Ovary (tissue), 9 donors: ENCODE data around the gene BLOC1S1. TPM values are rescaled to one million over a fixed set of nuclear protein-coding genes. Genes with fewer than 3 reads are reported as not detected.

Experiments
- DNase-seq, 5 donors: peaks; one replicate each; pipeline ENCODE4 v3.0.0-alpha.2; 2019 to 2020
- H3K27ac ChIP-seq, 2 donors: fragments of 200-600 bp; one replicate each; pipeline versions ENCODE4 v1.5.1 to v1.8.0; 2019 to 2022
- H3K27me3 ChIP-seq: fragments of 200-600 bp; one replicate; pipeline ENCODE4 v1.8.0; 2022
- H3K36me3 ChIP-seq: fragments of 200-600 bp; sonication (generic); one replicate; pipeline ENCODE4 v1.5.1; 2019
- H3K4me1 ChIP-seq: one replicate; pipeline ENCODE4 v1.8.1; 2013; ENCODE audit warnings: mild to moderate bottlenecking, moderate library complexity; ENCODE audit not compliant: insufficient read depth
- H3K4me3 ChIP-seq: fragments of 200-600 bp; sonication (generic); one replicate; pipeline ENCODE4 v1.5.1; 2017
- H3K9me3 ChIP-seq, 2 donors: fragments of 200-600 bp in 1 of 2; sonication (generic) in 1 of 2; one replicate each; pipeline versions ENCODE4 v1.5.1 to v1.8.1; 2013 to 2019; ENCODE audit warnings: mild to moderate bottlenecking in 1 of 2, moderate library complexity in 1 of 2
- CTCF ChIP-seq, 3 donors: fragments of 450-650 bp in 2 of 3; fragments of 200-600 bp in 1 of 3; IDR thresholded peaks; one replicate each; pipeline versions ENCODE4 v1.5.1 to v1.8.0; 2016 to 2022; ENCODE audit warnings: antibody characterized with exemption in 3 of 3, mild to moderate bottlenecking in 1 of 3
- EP300 ChIP-seq: sonication (generic); formaldehyde crosslinking; IDR thresholded peaks from one replicate; pipeline ENCODE4 v1.6.1; 2017; ENCODE audit warnings: antibody characterized with exemption
- POLR2A ChIP-seq: fragments of 450-650 bp; IDR thresholded peaks from one replicate; pipeline ENCODE4 v1.6.1; 2017; ENCODE audit warnings: antibody characterized with exemption, mild to moderate bottlenecking, moderate library complexity
- WGBS, 3 donors: extraction: QIAGEN DNeasy Blood & Tissue Kit in 1 of 3; methylation state at CpG; one replicate each; pipeline versions ENCODE4 v1.1.5 to v1.1.7; 2013 to 2017; 5-methylcytosine and 5-hydroxymethylcytosine counted together
- intact Hi-C, 4 donors: fragments of 100-400 bp; cut with DNase I; formaldehyde crosslinking; loops; one replicate each; pipeline versions ENCODE4 v1.11.0 to v1.15.1; 2022 to 2023
- polyA plus RNA-seq, 2 donors: library from polyadenylated mRNA; stranded (reverse); fragments of 200-250 nt in 1 of 2; fragments of 350-450 nt in 1 of 2; fragmentation: Illumina TruSeq in 1 of 2; extraction: RNeasy Lipid Tissue Mini Kit (QIAGEN cat#74804) in 1 of 2; gene quantifications; one replicate each; pipeline ENCODE4 v1.2.3, GENCODE V29; 2013 to 2014
- total RNA-seq, 7 donors: library from RNA; depleted of rRNA in 2 of 7; stranded (reverse); fragments of >200 nt in 2 of 7; fragmentation: NEBNext Ultra II Directional in 3 of 7; extraction: Animal tissue kit (Norgen Biotek cat#: 25700) in 3 of 7; gene quantifications; one replicate each; pipeline versions ENCODE4 v1.1.0 to v1.2.4, GENCODE V29; 2016 to 2023
- donor health status: DM: no; HTN: no; CAD: no; lungs with moderate emphysema.
- donor health status: DM: no; HTN: no; CAD: no.
- donor health status: Bipolar disorder and iron deficiency.
- donor health status: DM: yes; HTN: yes; CAD: no.
- donor health status: DM: no; HTN: no; CAD: no.
- donor health status: DM: yes; HTN: yes; CAD: no.

Gene BLOC1S1
- total and polyA plus RNA-seq, 9 donors = 96.0 to 214 (median 120) TPM

GRCh38 chr12:55673638-55674037 lies 42.2 kb upstream of the BLOC1S1 start:
- Histone ChIP-seq H3K27me3 (no peaks in the 10 kb centered on the region), H3K4me3 (no peak overlapping the region), H3K36me3 (no peaks in the 10 kb centered on the region), H3K9me3 (no peaks in the 10 kb centered on the region), H3K27ac (no peak overlapping the region), H3K4me1 (no peaks in the 10 kb centered on the region)
- TF ChIP-seq EP300 (no peak), POLR2A (no peak), CTCF (IDR thresholded peaks at IDR 0.05) (no peak)
- intact Hi-C loops = no loop called here
- no peak for DNase-seq

GRCh38 chr12:55675666-55676065 lies 40.2 kb upstream of the BLOC1S1 start:
- intact Hi-C loops = no loop called here
- Histone ChIP-seq H3K4me1 (no peaks in the 10 kb centered on the region), H3K4me3 (no peak overlapping the region), H3K9me3 (no peaks in the 10 kb centered on the region), H3K36me3 (no peaks in the 10 kb centered on the region), H3K27ac (no peak overlapping the region), H3K27me3 (no peaks in the 10 kb centered on the region)
- WGBS, 3 donors = 75 to 78% (median 77%) methylated on average over 8 of the region's 8 CpGs
- TF ChIP-seq POLR2A (no peak), EP300 (no peak)
- peak in 1 of 5 donors; percentile 1 for DNase-seq

DNA sequence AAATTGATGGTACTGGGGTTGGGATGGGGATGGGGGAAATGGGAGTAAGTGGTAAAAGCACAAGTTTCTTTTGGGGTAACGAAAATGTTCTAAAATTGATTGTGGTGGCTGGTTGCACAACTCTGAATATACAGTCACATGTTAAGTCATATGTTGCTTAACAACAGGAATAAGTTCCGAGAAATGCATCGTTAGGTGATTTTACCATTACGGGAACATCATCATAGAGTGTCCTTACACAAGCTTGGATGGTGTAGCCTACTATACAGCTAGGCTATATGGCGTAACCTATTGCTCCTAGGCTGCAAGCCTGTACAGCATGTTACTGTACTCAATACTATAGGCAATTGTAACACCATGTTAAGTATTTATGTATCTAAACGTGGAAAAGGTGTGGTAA lies 39.1 kb upstream of the BLOC1S1 start:
- no peak for TF ChIP-seq POLR2A
- no peak for TF ChIP-seq EP300
- no peak for TF ChIP-seq CTCF (IDR thresholded peaks at IDR 0.05)
- H3K27me3 ChIP-seq = no peaks in the 10 kb centered on the region
- WGBS, 3 donors = 56 to 89% (median 81%) methylated on average over 6 of the region's 6 CpGs
- DNase-seq = no peak
- intact Hi-C loops = no loop called here
- H3K36me3 ChIP-seq = no peaks in the 10 kb centered on the region
- no peak overlapping the region for H3K4me3 ChIP-seq
- H3K9me3 ChIP-seq = no peaks in the 10 kb centered on the region
- no peak overlapping the region for H3K27ac ChIP-seq
- no peaks in the 10 kb centered on the region for H3K4me1 ChIP-seq

- H3K36me3 ChIP-seq = no peaks in the 10 kb centered on the region
- 88 to 92% (median 89%) methylated on average over 5 of the region's 5 CpGs for WGBS, 3 donors
- intact Hi-C loops = no loop called here
- no peak overlapping the region for H3K4me3 ChIP-seq
- peak in 1 of 5 donors; percentile 13 for DNase-seq
- H3K27ac ChIP-seq = no peak overlapping the region
- H3K9me3 ChIP-seq = no peaks in the 10 kb centered on the region
- TF ChIP-seq POLR2A (no peak), EP300 (no peak), CTCF (IDR thresholded peaks at IDR 0.05) (no peak)
- no peaks in the 10 kb centered on the region for H3K4me1 ChIP-seq
- no peaks in the 10 kb centered on the region for H3K27me3 ChIP-seq
Measured at GRCh38 chr12:55679691-55680090, 36.2 kb upstream of the BLOC1S1 start.

DNA sequence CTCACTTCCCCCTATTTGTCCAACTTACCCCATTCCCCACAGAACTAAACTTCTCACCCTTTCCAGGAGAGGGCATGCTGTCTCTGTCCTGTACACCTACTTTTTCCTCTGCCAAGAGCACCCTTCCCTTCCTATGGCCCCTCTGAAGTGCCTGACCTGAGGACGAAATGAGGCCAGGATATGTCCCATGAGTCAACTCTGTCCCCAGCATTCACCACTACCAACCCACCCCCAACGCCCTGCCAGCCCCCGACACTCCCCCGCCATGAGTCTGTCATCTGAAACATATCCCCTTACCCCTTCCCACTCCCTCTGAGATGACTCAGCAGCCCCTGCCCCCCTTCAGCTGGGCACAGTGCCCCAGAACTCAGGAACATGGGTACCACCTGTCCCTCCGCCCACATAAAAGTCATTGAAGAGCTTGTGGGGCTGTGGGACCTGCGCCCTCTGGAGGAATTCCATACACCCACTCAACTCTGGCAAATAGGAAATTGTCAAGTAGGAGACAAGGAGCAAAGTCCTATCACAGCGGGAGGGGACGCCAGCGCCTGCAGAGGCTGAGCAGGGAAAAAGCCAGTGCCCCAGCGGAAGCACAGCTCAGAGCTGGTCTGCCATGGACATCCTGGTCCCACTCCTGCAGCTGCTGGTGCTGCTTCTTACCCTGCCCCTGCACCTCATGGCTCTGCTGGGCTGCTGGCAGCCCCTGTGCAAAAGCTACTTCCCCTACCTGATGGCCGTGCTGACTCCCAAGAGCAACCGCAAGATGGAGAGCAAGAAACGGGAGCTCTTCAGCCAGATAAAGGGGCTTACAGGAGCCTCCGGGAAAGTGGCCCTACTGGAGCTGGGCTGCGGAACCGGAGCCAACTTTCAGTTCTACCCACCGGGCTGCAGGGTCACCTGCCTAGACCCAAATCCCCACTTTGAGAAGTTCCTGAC lies 34.4 kb upstream of the BLOC1S1 start:
- Histone ChIP-seq H3K4me3 (peak overlapping the region; percentile 6), H3K27me3 (no peaks in the 10 kb centered on the region), H3K27ac (no peak overlapping the region), H3K9me3 (no peaks in the 10 kb centered on the region), H3K36me3 (no peaks in the 10 kb centered on the region), H3K4me1 (no peaks in the 10 kb centered on the region)
- no peak for TF ChIP-seq CTCF (IDR thresholded peaks at IDR 0.05)
- TF ChIP-seq EP300 = no peak
- no peak for TF ChIP-seq POLR2A
- 12 to 19% (median 14%) methylated on average over 17 of the region's 17 CpGs for WGBS, 3 donors
- peak in 1 of 5 donors; percentile 49 for DNase-seq
- intact Hi-C loops = no loop called here
